LNCAP (cell line): Measurements from ENCODE around the gene PSMC3.

ENCODE experiments used
- TF ChIP-seq, protein P1 (sequence below): fragments of 450-650 bp; IDR thresholded peaks from 2 replicates; pipeline ENCODE4 v1.5.1; 2017; ENCODE audit warnings: mild to moderate bottlenecking

The PSMC3 gene

DNA sequence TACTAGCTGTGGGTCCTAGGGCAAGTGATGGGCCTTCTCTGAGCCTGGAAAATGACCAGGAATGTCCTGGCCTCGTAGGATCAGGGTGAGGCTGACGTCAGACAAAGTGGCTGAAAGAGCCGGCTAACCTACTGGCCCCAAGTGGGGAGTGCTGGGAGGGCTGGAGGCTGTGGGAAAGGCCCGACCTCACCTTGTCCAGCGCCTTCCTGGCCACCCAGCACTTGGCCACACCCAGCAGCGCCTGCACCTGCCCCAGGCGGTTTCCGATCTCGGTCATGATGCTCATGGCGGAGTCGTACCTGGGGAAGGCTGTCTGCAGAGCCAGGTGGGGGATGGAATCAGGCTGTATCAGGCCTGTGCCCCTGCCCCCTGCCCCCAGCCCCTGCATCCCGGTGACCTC is 15.2 kb upstream of the PSMC3 start:
- TF ChIP-seq, protein P1, sequence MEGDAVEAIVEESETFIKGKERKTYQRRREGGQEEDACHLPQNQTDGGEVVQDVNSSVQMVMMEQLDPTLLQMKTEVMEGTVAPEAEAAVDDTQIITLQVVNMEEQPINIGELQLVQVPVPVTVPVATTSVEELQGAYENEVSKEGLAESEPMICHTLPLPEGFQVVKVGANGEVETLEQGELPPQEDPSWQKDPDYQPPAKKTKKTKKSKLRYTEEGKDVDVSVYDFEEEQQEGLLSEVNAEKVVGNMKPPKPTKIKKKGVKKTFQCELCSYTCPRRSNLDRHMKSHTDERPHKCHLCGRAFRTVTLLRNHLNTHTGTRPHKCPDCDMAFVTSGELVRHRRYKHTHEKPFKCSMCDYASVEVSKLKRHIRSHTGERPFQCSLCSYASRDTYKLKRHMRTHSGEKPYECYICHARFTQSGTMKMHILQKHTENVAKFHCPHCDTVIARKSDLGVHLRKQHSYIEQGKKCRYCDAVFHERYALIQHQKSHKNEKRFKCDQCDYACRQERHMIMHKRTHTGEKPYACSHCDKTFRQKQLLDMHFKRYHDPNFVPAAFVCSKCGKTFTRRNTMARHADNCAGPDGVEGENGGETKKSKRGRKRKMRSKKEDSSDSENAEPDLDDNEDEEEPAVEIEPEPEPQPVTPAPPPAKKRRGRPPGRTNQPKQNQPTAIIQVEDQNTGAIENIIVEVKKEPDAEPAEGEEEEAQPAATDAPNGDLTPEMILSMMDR = no peak

DNA sequence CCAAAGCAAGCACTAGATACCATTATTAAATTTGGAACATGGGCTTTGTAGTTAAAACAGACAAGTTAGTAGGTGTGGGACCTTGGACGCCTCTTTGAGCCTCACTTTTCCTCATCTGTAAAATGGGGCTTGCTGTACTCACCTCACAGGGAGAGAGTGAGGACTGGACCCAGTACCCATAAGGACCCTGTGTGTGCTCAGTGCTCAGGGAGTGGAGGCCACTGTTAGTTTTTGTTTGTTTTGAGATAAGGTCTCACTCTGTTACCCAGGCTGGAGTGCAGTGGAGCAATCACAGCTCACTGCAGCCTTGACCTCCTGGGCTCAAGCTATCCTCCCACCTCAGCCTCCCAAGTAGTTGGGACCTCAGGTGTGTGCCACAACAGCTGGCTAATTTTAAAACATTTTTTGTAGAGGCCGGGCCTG is 13.8 kb upstream of the PSMC3 start:
- TF ChIP-seq, protein P1 = no peak

DNA sequence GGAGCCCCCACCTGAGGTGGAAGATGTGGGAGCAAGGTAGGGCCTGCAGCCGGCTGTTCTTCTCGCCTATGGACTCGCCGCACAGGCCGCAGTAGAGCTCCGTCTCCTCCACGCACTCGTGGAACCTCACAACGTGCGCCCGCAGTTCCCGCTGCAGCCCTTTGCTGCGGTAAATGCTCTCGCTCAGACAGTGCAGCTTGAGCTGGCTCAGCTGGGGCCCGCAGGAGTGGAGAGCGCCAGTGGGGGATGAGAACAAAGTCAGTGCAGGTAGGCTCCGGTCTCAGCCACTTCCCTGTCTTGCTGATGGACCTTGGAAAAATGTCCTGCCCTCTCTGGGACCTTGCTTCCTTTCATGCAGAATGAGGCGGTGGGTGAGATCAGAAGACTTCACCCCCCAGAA is 12.5 kb upstream of the PSMC3 start:
- TF ChIP-seq, protein P1 = no peak

GRCh38 chr11:47437746-47438418 is 11.6 kb upstream of the PSMC3 start:
- TF ChIP-seq, protein P1 = no peak

GRCh38 chr11:47437218-47437745 is 11.0 kb upstream of the PSMC3 start:
- TF ChIP-seq, protein P1 = no peak

DNA sequence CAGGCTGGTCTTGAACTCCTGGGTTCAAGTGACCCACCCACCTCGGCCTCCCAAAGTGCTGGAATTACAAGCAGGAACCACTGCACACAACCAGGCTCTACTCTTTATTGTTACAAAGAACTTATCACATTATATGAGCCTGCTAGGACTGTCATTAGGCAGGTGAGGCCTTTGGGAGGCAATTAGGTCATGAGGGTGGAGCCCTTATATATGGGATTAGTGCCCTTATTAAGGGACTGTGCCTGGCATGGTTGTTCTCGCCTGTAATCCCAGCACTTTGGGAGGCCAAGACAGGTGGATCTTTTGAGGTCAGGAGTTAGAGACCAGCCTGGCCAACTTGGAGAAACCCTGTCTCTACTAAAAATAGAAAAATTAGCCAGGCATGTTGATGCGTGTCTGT is 10.5 kb upstream of the PSMC3 start:
- TF ChIP-seq, protein P1 = no peak

- TF ChIP-seq, protein P1 = no peak
Observed at GRCh38 chr11:47435687-47436086, 9.4 kb upstream of the PSMC3 start.
